ENCODE measurements around the gene PPP2R2B. TPM values are rescaled to one million over a fixed set of nuclear protein-coding genes. Genes with fewer than 3 reads are reported as not detected.
A peak's percentile ranks its signal among the peaks of the same experiment; 100 is the strongest.

PPP2R2B gene
- total and polyA plus RNA-seq, 11 donors = 0.03 to 2.9 (median 0.30) TPM; not detected in 1

DNA sequence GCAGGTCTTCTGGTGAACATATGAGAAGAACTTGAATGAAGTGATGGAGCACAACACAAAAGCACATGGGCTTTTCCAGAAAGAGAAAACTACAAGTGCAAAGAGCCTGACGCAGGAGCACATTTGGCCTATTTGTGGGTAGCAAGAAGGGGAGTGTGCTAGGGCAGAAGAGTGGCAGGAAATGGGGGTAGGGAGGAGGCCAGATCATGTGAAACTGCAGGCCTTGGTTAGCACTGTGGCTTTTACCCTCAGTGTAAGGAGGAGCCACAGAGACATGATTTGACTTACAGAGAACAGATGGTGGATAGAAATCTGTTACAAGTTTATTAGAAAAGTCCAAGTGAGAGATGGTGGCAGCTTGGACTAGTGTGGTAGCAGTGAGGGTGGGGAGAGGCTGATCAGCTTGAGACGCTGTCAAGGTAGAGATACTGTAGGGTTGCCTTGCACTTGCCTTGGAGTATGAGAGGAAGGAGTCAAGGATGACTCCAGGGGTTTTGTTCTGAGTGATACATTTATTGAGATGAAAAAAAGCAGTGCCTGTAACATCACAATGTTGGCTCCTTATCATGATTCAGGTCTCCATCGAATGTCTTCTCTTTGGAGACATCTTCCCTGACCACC lies 126.7 kb downstream of the PPP2R2B start:
- no peak overlapping the region for H3K4me3 ChIP-seq
- no peaks in the 10 kb centered on the region for H3K36me3 ChIP-seq
- H3K27me3 ChIP-seq = no peaks in the 10 kb centered on the region
- peaks cover 0 to 10% (median 2%) of the 10 kb centered on the region in 12 donors for H3K9me3 ChIP-seq
- peak overlapping the region in 1 of 12 donors; percentile 66 for H3K27ac ChIP-seq
- ATAC-seq = no peak
- WGBS, 4 donors = 76 to 81% (median 77%) methylated on average over 3 of the region's 3 CpGs
- intact Hi-C loops (cut with DNase I) = no loop called here
- peaks cover 0 to 10% (median 0%) of the 10 kb centered on the region in 12 donors for H3K4me1 ChIP-seq
- TF ChIP-seq POLR2A (IDR thresholded peaks at IDR 0.05) = no peak
- TF ChIP-seq, protein P1, sequence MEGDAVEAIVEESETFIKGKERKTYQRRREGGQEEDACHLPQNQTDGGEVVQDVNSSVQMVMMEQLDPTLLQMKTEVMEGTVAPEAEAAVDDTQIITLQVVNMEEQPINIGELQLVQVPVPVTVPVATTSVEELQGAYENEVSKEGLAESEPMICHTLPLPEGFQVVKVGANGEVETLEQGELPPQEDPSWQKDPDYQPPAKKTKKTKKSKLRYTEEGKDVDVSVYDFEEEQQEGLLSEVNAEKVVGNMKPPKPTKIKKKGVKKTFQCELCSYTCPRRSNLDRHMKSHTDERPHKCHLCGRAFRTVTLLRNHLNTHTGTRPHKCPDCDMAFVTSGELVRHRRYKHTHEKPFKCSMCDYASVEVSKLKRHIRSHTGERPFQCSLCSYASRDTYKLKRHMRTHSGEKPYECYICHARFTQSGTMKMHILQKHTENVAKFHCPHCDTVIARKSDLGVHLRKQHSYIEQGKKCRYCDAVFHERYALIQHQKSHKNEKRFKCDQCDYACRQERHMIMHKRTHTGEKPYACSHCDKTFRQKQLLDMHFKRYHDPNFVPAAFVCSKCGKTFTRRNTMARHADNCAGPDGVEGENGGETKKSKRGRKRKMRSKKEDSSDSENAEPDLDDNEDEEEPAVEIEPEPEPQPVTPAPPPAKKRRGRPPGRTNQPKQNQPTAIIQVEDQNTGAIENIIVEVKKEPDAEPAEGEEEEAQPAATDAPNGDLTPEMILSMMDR (IDR thresholded peaks at IDR 0.05) = no peak
- DNase-seq = no peak

- intact Hi-C loops (cut with DNase I) = no loop called here
- TF ChIP-seq, protein P1 (IDR thresholded peaks at IDR 0.05) = no peak
- no peak for TF ChIP-seq POLR2A (IDR thresholded peaks at IDR 0.05)
- H3K4me3 ChIP-seq = no peak overlapping the region
- H3K27ac ChIP-seq = peak overlapping the region in 1 of 12 donors; percentile 12
- 66 to 78% (median 68%) methylated on average over 3 of the region's 3 CpGs for WGBS, 4 donors
- no peak for ATAC-seq
- H3K4me1 ChIP-seq = peaks cover 0 to 10% (median 0%) of the 10 kb centered on the region in 12 donors
- DNase-seq = no peak
- peaks cover 0 to 10% (median 2%) of the 10 kb centered on the region in 12 donors for H3K9me3 ChIP-seq
- H3K27me3 ChIP-seq = no peaks in the 10 kb centered on the region
- H3K36me3 ChIP-seq = no peaks in the 10 kb centered on the region
These were observed 127.5 kb downstream of the PPP2R2B start for GRCh38 chr5:146751054-146751453.

GRCh38 chr5:146748533-146748932 lies 130.0 kb downstream of the PPP2R2B start:
- Histone ChIP-seq H3K27ac (no peak overlapping the region), H3K27me3 (no peaks in the 10 kb centered on the region), H3K9me3 (peaks cover 0 to 10% (median 2%) of the 10 kb centered on the region in 12 donors), H3K36me3 (no peaks in the 10 kb centered on the region), H3K4me3 (no peak overlapping the region), H3K4me1 (peaks cover 0 to 3% (median 0%) of the 10 kb centered on the region in 12 donors)
- TF ChIP-seq POLR2A (IDR thresholded peaks at IDR 0.05) = no peak
- TF ChIP-seq, protein P1 (IDR thresholded peaks at IDR 0.05) = no peak
- DNase-seq (no peak), ATAC-seq (no peak)
- intact Hi-C loops (cut with DNase I) = no loop called here
- WGBS, 4 donors = 81 to 89% (median 85%) methylated on average over 1 of the region's 1 CpG

GRCh38 chr5:146745931-146746577 lies 132.5 kb downstream of the PPP2R2B start:
- no peak for DNase-seq
- ATAC-seq = no peak
- intact Hi-C loops (cut with DNase I) = no loop called here

More at GRCh38 chr5:146745931-146746577, 132.5 kb downstream of the PPP2R2B start:
- TF ChIP-seq POLR2A (IDR thresholded peaks at IDR 0.05) = no peak
- TF ChIP-seq, protein P1 (IDR thresholded peaks at IDR 0.05) = no peak
- no peak overlapping the region for H3K27ac ChIP-seq
- 68 to 78% (median 77%) methylated on average over 5 of the region's 5 CpGs for WGBS, 4 donors
- H3K4me3 ChIP-seq = no peak overlapping the region
- no peaks in the 10 kb centered on the region for H3K36me3 ChIP-seq
- H3K4me1 ChIP-seq = no peaks in the 10 kb centered on the region
- peaks cover 0 to 10% (median 2%) of the 10 kb centered on the region in 12 donors for H3K9me3 ChIP-seq
- H3K27me3 ChIP-seq = no peaks in the 10 kb centered on the region

Data from heart left ventricle (tissue), 16 donors.